ENCODE data around the gene HOXB3.

The HOXB3 gene

DNA sequence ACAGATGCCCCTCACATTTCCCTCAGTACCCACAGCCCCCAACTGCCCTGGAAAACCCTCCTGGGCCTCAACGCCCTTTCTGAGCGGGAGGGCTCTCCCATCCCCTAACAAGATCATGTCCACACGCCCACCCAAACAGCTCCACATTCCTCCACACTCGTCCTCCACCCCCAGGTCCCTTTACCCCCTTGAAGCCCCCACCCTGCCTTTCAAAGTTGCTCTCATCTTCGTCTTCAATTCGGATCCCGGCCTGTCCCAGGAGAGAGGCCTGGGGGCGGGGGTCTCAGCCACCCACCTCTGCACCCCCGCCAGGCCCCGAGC lies 26.2 kb downstream of the HOXB3 start:
- TF ChIP-seq, protein P1, sequence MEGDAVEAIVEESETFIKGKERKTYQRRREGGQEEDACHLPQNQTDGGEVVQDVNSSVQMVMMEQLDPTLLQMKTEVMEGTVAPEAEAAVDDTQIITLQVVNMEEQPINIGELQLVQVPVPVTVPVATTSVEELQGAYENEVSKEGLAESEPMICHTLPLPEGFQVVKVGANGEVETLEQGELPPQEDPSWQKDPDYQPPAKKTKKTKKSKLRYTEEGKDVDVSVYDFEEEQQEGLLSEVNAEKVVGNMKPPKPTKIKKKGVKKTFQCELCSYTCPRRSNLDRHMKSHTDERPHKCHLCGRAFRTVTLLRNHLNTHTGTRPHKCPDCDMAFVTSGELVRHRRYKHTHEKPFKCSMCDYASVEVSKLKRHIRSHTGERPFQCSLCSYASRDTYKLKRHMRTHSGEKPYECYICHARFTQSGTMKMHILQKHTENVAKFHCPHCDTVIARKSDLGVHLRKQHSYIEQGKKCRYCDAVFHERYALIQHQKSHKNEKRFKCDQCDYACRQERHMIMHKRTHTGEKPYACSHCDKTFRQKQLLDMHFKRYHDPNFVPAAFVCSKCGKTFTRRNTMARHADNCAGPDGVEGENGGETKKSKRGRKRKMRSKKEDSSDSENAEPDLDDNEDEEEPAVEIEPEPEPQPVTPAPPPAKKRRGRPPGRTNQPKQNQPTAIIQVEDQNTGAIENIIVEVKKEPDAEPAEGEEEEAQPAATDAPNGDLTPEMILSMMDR (IDR thresholded peaks at IDR 0.05; ENCODE audit: control extremely low read depth, extremely low read depth, low read depth, missing control alignments) = no peak
- CTCF ChIA-PET = interaction anchor here (0.9 to 1.2 kb wide), 2 partner anchors 24 to 29 kb away, joined by 3 read pairs; partner anchors contain the start of gene HOXB5
- POLR2A ChIA-PET = no interaction called here
- no peak for DNase-seq (ENCODE audit: extremely low spot score)

DNA sequence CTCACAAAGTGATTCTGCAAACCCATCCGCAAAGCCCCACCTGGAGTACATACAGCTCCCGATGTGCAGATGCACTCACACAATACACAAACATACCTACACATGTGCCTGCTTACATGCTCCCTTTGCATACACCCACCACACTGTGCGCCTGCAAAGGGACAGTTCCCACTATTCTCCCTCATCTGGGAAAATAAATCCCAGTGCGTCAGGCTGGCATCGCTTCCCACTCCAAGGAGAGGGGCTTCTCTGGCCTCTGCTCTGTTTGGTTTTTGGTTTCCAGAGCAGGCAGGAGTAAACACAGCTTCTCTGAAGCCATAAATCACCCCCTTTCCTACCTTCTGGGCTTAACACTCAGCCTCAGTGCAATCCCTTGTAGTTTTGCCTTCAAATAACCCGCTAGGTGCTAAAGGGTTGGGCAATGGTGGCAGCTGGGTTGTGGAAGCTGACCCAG lies 26.6 kb downstream of the HOXB3 start:
- no peak for DNase-seq (ENCODE audit: extremely low spot score)
- TF ChIP-seq, protein P1 (IDR thresholded peaks at IDR 0.05; ENCODE audit: control extremely low read depth, extremely low read depth, low read depth, missing control alignments) = no peak
- ChIA-PET POLR2A (no interaction called here), CTCF (interaction anchor here (0.9 to 1.2 kb wide), 2 partner anchors 24 to 30 kb away, joined by 3 read pairs; partner anchors contain the start of gene HOXB5)

DNA sequence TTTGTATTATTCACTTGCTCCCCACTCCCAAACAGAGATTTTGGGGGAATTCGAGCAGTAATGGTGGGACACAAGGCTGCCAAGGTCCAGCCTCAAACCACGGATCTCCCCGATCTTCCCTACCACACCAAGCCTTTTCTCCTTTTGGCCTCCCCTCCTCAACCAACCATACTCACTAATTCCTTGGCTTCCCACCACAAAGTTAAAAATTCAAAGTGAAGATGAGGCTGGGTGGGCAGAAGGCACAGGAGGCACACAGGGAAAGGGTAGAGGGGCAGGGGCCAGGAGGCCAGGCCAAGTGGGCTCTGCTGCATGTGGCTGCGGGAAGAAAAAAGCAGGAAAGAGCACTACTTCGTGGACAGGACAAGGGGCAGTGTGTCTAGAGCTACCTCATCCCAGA lies 27.1 kb downstream of the HOXB3 start:
- TF ChIP-seq, protein P1 (IDR thresholded peaks at IDR 0.05; ENCODE audit: control extremely low read depth, extremely low read depth, low read depth, missing control alignments) = no peak
- CTCF ChIA-PET = interaction anchor here (0.8 to 1.2 kb wide), 3 partner anchors 9 to 30 kb away, joined by 3 read pairs; partner anchors contain the start of gene HOXB5
- POLR2A ChIA-PET = no interaction called here
- no peak for DNase-seq (ENCODE audit: extremely low spot score)

DNA sequence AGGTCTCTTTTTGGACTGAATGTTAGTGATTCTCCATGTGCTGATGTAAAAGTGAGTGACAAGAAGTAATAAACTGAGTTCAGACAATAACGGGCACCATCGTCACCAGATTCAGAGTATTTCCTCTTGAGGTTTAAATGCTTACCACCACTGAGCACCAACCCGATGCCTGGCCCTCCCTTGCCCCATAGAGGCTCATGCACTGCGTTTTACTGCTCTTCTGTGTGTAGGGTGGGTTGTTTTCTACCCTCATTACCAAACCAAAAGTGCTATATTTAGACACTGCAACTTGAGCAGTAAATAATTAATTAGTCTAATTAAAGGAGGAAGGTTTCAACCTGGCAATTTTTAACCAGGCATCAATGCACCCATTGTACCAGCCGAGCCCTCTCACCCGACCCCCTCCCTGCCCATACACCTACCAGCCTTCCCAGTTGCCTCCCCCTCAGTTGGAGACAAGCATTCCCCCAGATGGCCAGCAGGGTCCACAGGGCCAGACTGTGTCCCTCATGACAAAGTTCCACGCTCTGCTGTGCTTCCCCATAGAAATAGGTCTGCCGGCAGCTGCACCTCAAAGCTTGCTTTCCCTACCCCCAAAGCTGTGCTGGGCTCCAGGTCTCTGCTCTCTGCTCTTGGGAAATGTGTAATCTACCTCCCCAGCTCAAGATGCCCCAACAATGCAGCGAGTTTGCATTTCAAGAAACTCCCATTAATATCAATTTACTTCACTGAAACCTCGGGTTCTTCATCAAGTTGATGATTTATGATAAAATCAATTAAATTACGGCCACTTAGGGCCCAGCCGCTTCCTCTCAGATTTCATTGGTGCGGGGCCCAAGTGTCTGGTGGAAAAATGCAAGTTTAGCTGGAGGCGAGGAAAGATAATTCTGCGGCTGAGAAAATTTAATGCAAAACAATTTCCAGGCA lies 27.9 kb downstream of the HOXB3 start:
- DNase-seq (ENCODE audit: extremely low spot score) = no peak
- CTCF ChIA-PET = interaction anchor here (0.7 to 1.1 kb wide), 4 partner anchors 10 to 27 kb away, joined by 3 read pairs; no protein-coding TSS in a partner anchor
- POLR2A ChIA-PET = no interaction called here
- TF ChIP-seq, protein P1 (IDR thresholded peaks at IDR 0.05; ENCODE audit: control extremely low read depth, extremely low read depth, low read depth, missing control alignments) = no peak

DNA sequence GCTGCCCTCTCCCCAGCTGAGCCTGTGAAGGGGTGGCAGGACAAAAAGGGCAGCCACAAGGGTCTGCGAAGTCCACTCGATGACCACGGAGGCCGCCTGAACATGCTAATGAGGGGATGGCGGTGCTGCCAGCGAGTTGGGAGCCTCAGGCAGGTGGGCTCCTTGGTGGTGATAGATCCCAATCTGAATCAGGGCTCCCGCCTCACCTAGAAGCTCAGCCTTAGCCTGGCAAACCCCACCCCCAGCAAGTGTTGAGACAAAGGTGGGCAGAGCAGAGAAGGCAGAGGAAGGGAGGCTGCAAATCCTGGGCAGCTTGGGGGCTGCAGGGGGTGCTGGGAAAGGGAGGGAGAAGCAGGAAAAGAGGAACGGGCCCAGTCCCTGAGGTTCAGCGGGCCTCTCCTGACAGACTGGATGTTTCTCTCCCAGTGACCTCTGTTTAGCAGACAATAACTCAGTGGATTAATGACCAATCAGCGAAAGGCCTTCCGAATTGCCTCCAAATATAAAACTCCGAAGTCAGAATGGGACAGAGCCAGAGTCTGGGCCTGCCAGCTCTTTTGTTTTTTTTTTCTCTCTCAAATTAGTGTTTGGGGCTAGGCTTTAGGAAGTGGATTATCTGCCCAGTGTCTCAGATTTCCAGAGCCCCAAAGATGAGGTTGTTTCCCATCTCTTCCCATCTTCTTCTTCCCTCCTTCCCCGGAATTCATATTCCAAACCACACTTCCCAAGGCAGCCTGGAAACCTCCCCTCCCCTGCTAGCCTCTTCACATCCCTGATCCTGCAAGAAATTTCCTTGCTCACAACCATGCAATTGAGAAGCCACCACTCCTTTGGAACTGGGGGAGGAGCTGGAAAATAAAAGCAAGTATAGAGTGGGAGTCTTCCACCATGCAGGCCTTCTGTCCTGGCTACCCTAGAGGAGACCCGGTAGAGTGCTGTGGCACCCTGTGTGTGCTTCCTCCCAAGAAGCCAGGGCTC lies 29.9 kb downstream of the HOXB3 start:
- TF ChIP-seq, protein P1 (IDR thresholded peaks at IDR 0.05; ENCODE audit: control extremely low read depth, extremely low read depth, low read depth, missing control alignments) = no peak
- CTCF ChIA-PET = interaction anchor here (1.1 kb wide), 1 partner anchor 303 kb away, joined by 3 read pairs; no protein-coding TSS in a partner anchor
- POLR2A ChIA-PET = no interaction called here
- DNase-seq (ENCODE audit: extremely low spot score) = no peak
